ENCODE data around the gene VASP.

DNA sequence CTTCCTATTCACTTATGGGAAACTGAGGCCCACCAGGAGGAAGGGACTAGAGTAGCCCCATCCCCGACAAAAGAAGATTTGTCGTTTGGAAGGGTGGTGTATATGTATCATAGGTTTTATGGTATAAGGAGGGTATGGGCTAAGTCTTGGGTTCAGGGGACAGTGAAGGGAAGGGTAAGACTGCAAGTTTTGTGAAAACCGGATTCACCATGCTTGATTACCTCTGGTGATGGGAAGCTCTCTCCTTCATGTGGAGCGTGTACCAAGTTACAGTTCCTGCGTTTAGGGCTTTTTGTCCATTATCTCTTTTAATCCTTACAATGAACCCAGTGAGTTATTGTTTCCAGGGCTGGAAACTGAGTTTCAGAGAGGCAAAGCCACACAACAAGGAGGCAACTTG lies 3.8 kb downstream of the VASP start:
- TF ChIP-seq, protein P1, sequence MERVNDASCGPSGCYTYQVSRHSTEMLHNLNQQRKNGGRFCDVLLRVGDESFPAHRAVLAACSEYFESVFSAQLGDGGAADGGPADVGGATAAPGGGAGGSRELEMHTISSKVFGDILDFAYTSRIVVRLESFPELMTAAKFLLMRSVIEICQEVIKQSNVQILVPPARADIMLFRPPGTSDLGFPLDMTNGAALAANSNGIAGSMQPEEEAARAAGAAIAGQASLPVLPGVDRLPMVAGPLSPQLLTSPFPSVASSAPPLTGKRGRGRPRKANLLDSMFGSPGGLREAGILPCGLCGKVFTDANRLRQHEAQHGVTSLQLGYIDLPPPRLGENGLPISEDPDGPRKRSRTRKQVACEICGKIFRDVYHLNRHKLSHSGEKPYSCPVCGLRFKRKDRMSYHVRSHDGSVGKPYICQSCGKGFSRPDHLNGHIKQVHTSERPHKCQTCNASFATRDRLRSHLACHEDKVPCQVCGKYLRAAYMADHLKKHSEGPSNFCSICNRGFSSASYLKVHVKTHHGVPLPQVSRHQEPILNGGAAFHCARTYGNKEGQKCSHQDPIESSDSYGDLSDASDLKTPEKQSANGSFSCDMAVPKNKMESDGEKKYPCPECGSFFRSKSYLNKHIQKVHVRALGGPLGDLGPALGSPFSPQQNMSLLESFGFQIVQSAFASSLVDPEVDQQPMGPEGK (CRISPR knock-in tag; IDR thresholded peaks at IDR 0.05; ENCODE audit: borderline replicate concordance), result no peak
- TF ChIP-seq TOX (CRISPR knock-in tag; IDR thresholded peaks at IDR 0.05; ENCODE audit: borderline replicate concordance) (no peak), ZFP30 (CRISPR knock-in tag; IDR thresholded peaks at IDR 0.05) (no peak), RARB (CRISPR knock-in tag; IDR thresholded peaks at IDR 0.05) (no peak), ZNF565 (CRISPR knock-in tag; conservative IDR thresholded peaks at IDR 0.05; ENCODE audit: low read depth) (no peak), ZFP3 (CRISPR knock-in tag; IDR thresholded peaks at IDR 0.05) (no peak), CSDC2 (CRISPR knock-in tag; IDR thresholded peaks at IDR 0.05) (no peak), GLIS3 (CRISPR knock-in tag; IDR thresholded peaks at IDR 0.05) (no peak), TCF4 (CRISPR knock-in tag; IDR thresholded peaks at IDR 0.05; ENCODE audit: borderline replicate concordance) (no peak), ARNTL (CRISPR knock-in tag; IDR thresholded peaks at IDR 0.05; ENCODE audit: borderline replicate concordance, low read depth) (no peak), SNAI2 (CRISPR knock-in tag; IDR thresholded peaks at IDR 0.05) (no peak)
- TF ChIP-seq, protein P2, sequence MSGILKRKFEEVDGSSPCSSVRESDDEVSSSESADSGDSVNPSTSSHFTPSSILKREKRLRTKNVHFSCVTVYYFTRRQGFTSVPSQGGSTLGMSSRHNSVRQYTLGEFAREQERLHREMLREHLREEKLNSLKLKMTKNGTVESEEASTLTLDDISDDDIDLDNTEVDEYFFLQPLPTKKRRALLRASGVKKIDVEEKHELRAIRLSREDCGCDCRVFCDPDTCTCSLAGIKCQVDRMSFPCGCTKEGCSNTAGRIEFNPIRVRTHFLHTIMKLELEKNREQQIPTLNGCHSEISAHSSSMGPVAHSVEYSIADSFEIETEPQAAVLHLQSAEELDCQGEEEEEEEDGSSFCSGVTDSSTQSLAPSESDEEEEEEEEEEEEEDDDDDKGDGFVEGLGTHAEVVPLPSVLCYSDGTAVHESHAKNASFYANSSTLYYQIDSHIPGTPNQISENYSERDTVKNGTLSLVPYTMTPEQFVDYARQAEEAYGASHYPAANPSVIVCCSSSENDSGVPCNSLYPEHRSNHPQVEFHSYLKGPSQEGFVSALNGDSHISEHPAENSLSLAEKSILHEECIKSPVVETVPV (CRISPR knock-in tag; IDR thresholded peaks at IDR 0.05), result no peak
- TF ChIP-seq, protein P3, sequence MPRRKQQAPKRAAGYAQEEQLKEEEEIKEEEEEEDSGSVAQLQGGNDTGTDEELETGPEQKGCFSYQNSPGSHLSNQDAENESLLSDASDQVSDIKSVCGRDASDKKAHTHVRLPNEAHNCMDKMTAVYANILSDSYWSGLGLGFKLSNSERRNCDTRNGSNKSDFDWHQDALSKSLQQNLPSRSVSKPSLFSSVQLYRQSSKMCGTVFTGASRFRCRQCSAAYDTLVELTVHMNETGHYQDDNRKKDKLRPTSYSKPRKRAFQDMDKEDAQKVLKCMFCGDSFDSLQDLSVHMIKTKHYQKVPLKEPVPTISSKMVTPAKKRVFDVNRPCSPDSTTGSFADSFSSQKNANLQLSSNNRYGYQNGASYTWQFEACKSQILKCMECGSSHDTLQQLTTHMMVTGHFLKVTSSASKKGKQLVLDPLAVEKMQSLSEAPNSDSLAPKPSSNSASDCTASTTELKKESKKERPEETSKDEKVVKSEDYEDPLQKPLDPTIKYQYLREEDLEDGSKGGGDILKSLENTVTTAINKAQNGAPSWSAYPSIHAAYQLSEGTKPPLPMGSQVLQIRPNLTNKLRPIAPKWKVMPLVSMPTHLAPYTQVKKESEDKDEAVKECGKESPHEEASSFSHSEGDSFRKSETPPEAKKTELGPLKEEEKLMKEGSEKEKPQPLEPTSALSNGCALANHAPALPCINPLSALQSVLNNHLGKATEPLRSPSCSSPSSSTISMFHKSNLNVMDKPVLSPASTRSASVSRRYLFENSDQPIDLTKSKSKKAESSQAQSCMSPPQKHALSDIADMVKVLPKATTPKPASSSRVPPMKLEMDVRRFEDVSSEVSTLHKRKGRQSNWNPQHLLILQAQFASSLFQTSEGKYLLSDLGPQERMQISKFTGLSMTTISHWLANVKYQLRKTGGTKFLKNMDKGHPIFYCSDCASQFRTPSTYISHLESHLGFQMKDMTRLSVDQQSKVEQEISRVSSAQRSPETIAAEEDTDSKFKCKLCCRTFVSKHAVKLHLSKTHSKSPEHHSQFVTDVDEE (CRISPR knock-in tag; IDR thresholded peaks at IDR 0.05), result no peak
- TF ChIP-seq, protein P4, sequence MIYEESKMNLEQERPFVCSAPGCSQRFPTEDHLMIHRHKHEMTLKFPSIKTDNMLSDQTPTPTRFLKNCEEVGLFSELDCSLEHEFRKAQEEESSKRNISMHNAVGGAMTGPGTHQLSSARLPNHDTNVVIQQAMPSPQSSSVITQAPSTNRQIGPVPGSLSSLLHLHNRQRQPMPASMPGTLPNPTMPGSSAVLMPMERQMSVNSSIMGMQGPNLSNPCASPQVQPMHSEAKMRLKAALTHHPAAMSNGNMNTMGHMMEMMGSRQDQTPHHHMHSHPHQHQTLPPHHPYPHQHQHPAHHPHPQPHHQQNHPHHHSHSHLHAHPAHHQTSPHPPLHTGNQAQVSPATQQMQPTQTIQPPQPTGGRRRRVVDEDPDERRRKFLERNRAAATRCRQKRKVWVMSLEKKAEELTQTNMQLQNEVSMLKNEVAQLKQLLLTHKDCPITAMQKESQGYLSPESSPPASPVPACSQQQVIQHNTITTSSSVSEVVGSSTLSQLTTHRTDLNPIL (CRISPR knock-in tag; IDR thresholded peaks at IDR 0.05; ENCODE audit: low read depth), result no peak

Data from SK-N-SH treated with all-trans-retinoic acid at 6 μM for 48 hours (cell line).